HG02623 (cell line): ENCODE measurements around the gene C19orf73.
"Not testable (repeated sequence)": the region's sequence is repeated elsewhere in the genome, so short reads cannot be mapped to it uniquely, and the experiment has no call there.

Experiments used
- ATAC-seq: cut with Tn5 transposase; IDR thresholded peaks from one replicate; pipeline ENCODE4 v1.9.1; 2021; ENCODE audit warnings: moderate library complexity; ENCODE audit not compliant: unreplicated experiment

Gene C19orf73

DNA sequence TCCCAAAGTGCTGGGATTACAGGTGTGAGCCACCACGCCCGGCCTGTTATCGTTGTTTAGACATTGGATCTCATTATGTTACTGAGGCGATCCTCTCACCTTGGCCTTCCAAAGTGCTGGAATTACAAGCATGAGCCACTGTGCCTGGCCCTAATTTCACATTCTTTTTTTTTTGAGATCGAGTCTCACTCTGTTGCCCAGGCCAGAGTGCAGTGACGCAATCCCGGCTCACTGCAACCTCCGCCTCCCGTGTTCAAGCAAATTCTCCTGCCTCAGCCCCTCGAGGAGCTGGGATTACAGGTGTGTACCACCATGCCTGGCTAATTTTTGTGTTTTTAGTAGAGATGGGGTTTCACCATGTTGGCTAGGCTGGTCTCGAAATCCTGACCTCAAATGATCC lies 4.3 kb upstream of the C19orf73 start:
- ATAC-seq: not testable (repeated sequence)

DNA sequence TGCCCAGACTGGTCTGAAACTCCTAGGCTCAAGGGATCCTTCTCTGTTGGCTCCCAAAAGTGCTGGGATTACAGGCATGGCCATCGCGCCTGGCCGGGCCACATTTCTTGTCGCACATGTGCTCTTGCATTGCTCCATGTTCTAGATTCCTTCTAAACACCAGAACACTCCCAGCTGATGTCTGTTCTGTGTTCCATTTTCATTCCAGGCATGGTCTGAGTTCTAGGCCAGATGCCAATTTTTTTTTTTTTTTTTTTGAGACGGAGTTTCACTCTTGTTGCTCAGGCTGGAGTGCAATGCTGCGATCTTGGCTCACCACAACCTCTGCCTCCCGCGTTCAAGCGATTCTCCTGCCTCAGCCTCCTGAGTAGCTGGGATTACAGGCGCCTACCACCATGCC lies 2.9 kb upstream of the C19orf73 start:
- ATAC-seq: not testable (repeated sequence)

GRCh38 chr19:49120868-49121267 lies 1.9 kb upstream of the C19orf73 start:
- ATAC-seq: no peak

DNA sequence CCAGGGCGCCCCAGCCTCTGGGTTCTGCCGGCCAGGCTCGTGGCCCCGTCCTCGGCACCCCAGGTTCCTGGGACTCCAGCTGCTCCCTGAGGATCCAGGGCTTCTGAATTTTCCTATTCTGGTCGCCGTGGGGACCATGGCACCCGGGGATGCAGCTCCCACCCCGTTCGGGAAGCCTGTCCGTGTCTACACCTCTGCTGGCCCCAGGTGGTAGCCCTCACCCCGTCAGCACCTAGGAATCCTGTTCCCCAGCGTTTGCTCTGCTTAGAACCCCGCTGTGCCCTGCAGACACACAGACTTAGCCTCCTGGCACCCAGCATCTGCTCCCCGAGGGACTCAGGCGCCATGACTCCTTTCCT lies 1.4 kb upstream of the C19orf73 start:
- no peak for ATAC-seq

GRCh38 chr19:49119411-49120324 lies 725 bp upstream of the C19orf73 start, which contains the start of gene PPFIA3:
Gene PPFIA3 (plus strand): TSS chr19:49119544. CDS start chr19:49127874, 8,330 bp downstream.
- no peak for ATAC-seq

DNA sequence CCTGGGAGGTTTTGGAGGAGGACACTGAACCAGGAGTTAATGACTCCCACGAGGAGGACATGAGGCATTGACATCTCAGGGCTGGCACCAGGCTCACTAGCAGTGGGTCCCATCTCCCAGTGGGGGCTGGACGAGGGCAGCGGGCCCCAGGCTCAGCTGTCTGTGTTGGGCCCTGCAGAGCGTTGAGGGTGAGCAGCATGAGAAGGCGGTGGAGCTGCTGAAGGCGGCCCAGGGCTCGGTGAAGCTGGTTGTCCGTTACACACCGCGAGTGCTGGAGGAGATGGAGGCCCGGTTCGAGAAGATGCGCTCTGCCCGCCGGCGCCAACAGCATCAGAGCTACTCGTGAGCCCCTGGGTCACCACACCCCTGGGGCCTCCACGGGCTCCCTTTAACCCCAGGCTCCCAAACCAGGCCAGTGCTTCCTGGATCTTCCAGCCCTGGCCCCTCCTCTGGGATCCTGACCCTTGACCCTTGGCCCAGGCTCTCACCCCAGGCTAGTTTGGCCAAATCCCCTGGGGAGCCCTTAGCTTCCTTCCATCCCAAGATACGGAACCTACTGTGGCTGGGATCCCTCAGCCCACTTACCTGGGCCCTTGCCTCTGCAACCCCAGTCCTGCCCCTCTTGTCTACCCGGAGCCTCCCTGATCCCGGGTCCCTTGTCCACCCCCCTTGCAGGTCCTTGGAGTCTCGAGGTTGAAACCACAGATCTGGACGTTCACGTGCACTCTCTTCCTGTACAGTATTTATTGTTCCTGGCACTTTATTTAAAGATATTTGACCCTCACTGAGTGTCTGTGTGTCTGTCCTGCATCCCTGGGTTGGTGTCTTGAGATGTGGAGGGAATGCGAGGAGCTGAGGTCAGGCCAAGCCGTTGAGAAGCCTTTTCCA lies 1.0 kb downstream of the C19orf73 start:
- ATAC-seq: no peak

DNA sequence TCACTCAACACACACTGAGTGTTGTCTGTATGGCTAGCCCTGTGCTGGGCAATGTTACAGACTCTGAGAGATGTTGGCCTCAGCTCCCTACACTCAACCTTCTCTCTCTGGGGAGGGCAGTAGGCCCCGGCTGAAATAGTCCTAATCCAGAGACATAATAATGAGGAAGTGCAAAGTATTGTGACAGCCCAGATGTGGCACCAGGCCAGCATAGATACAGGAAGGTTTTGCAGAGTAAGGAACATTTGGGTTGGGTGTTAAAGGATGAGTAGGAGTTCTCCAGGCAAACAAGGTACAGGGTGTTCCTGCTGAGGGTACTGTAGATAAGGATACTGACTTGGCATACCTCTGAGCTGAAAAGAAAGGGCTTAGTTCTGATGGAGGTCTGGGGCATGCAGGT lies 2.4 kb downstream of the C19orf73 start:
- no peak for ATAC-seq

GRCh38 chr19:49114630-49115363 lies 4.1 kb downstream of the C19orf73 start:
- no peak for ATAC-seq

GRCh38 chr19:49113762-49114629 lies 4.9 kb downstream of the C19orf73 start, which contains the start of gene LIN7B:
Gene LIN7B (plus strand): TSS chr19:49114370. CDS start chr19:49114405, 35 bp downstream.
- ATAC-seq: peak; percentile 45

DNA sequence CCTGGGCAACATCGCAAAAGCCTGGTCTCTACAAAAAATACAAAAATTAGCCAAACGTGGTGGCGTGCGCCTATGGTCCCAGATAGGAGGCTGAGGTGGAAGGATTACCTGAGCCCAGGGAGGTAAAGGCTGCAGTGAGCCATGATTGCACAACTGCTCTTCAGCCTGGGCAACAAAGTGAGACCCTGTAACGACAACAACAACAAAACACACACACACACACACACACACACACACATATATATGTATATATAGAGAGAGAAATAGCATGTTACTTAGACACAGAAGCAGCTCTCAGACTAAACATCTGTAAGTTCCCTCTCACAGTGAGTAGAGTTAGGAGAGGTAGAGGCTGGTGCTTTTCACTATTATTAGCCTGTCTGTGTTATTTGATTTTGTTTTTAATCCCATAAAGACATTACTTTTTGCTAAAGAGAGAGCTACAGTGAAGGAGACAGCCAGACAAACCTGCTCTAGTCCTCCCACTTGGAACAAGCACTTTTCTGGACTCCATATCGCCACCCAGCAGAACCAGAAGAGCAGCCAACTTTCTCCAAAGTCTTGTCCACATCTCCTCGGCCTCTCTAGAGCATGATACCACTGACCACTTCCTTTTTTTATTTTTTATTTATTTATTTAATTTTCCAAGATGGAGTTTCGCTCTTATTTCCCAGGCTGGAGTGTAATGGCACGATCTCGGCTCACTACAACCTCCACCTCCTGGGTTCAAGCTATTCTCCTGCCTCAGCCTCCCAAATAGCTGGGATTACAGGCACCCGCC lies 7.5 kb downstream of the C19orf73 start:
- no peak for ATAC-seq

GRCh38 chr19:49110567-49110966 lies 8.4 kb downstream of the C19orf73 start:
- ATAC-seq: no peak

- no peak for ATAC-seq
These were observed 9.2 kb downstream of the C19orf73 start for GRCh38 chr19:49109569-49110233.

GRCh38 chr19:49109051-49109450 lies 9.9 kb downstream of the C19orf73 start:
- no peak for ATAC-seq

DNA sequence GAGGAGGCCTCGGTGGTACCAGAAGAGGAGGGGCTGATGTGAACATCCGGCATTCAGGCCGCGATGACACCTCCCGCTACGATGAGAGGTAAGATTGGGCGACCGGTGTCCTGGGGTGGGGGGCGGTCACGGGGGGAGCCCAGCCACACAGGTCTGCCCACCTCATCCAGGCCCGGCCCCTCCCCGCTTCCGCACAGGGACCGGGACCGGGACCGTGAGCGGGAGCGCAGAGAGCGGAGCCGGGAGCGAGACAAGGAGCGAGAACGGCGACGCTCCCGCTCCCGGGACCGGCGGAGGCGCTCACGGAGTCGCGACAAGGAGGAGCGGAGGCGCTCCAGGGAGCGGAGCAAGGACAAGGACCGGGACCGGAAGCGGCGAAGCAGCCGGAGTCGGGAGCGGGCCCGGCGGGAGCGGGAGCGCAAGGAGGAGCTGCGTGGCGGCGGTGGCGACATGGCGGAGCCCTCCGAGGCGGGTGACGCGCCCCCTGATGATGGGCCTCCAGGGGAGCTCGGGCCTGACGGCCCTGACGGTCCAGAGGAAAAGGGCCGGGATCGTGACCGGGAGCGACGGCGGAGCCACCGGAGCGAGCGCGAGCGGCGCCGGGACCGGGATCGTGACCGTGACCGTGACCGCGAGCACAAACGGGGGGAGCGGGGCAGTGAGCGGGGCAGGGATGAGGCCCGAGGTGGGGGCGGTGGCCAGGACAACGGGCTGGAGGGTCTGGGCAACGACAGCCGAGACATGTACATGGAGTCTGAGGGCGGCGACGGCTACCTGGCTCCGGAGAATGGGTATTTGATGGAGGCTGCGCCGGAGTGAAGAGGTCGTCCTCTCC lies 11.1 kb downstream of the C19orf73 start:
- no peak for ATAC-seq

GRCh38 chr19:49106648-49107135 lies 12.3 kb downstream of the C19orf73 start:
- ATAC-seq: no peak

GRCh38 chr19:49104229-49104864 lies 14.6 kb downstream of the C19orf73 start:
- ATAC-seq: no peak
